Psoas muscle (tissue), 8 donors: ENCODE measurements around the gene SPRY2. TPM values are rescaled to one million over a fixed set of nuclear protein-coding genes. Genes with fewer than 3 reads are reported as not detected.

Source experiments
- ATAC-seq, 4 donors: fragments of 200-7000 bp; cut with Tn5 transposase; one replicate each; pipeline ENCODE4 v1.9.1; 2020; ENCODE audit warnings: moderate library complexity in 3 of 4, mild to moderate bottlenecking in 2 of 4
- DNase-seq, 2 donors: peaks; one replicate each; pipeline ENCODE4 v3.0.0-alpha.2; 2020
- H3K27ac ChIP-seq: fragments of 200-600 bp; one replicate; pipeline ENCODE4 v1.8.0; 2022
- H3K27me3 ChIP-seq, 3 donors: fragments of 200-600 bp in 1 of 3; one replicate each; pipeline versions ENCODE4 v1.6.1 to v1.8.0; 2013 to 2022; ENCODE audit warnings: low read length in 2 of 3, mild to moderate bottlenecking in 2 of 3, moderate library complexity in 1 of 3; ENCODE audit not compliant: insufficient read depth in 3 of 3
- H3K36me3 ChIP-seq, 2 donors: fragments of 200-600 bp in 1 of 2; one replicate each; pipeline versions ENCODE4 v1.6.1 to v1.8.0; 2013 to 2022; ENCODE audit warnings: low read depth in 1 of 2, mild to moderate bottlenecking in 1 of 2, moderate library complexity in 1 of 2; ENCODE audit not compliant: insufficient read depth in 1 of 2
- H3K4me1 ChIP-seq: fragments of 200-600 bp; one replicate; pipeline ENCODE4 v1.8.0; 2022
- H3K4me3 ChIP-seq: fragments of 200-600 bp; one replicate; pipeline ENCODE4 v1.8.0; 2022; ENCODE audit warnings: mild to moderate bottlenecking
- H3K9me3 ChIP-seq: fragments of 200-600 bp; one replicate; pipeline ENCODE4 v1.8.0; 2022
- CTCF ChIP-seq: fragments of 200-600 bp; IDR thresholded peaks from one replicate; pipeline ENCODE4 v1.8.0; 2022; ENCODE audit warnings: antibody characterized with exemption
- WGBS, 3 donors: extraction: QIAGEN DNeasy Blood & Tissue Kit; methylation state at CpG; one replicate each; pipeline versions ENCODE4 v1.1.6 to v1.1.7; 2013; 5-methylcytosine and 5-hydroxymethylcytosine counted together
- intact Hi-C, 2 donors: fragments of 100-400 bp; cut with DNase I; formaldehyde crosslinking; loops; one replicate each; pipeline versions ENCODE4 v1.11.0 to v1.14.2; 2022
- polyA plus RNA-seq, 3 donors: library from polyadenylated mRNA; stranded (reverse); fragments of 200-250 nt; gene quantifications; one replicate each; pipeline ENCODE4 v1.2.3, GENCODE V29; 2013
- total RNA-seq, 4 donors: library from RNA; stranded (reverse); fragmentation: NEBNext Ultra II Directional in 2 of 4; extraction: Animal tissue kit (Norgen Biotek cat#: 25700) in 2 of 4; gene quantifications; one replicate each; pipeline versions ENCODE4 v1.2.1 to v1.2.4, GENCODE V29; 2021 to 2023
- donor health status: healthy with polysubstance abuse.
- donor health status: DM: no; HTN: no; CAD: no; lungs with moderate emphysema.
- donor health status: Bipolar disorder and iron deficiency.
- donor health status: healthy.
- donor health status: DM: yes; HTN: yes; CAD: no.
- donor health status: DM: no; HTN: no; CAD: no.
- donor health status: DM: no; HTN: no; CAD: no.
- donor health status: DM: yes; HTN: yes; CAD: no.

Gene SPRY2
- total and polyA plus RNA-seq, 7 donors, result 15.2 to 171 (median 26.5) TPM

GRCh38 chr13:80331984-80332383 lies 8.9 kb downstream of the SPRY2 start:
- H3K27ac ChIP-seq, result no peak overlapping the region
- peaks cover 3 to 42% of the 10 kb centered on the region in 2 donors for H3K36me3 ChIP-seq
- ATAC-seq (no peak), DNase-seq (no peak)
- intact Hi-C loops, result no loop called here
- H3K4me1 ChIP-seq, result peaks cover 47% of the 10 kb centered on the region
- WGBS, 3 donors, result 90 to 96% (median 95%) methylated on average over 2 of the region's 2 CpGs
- H3K4me3 ChIP-seq, result no peak overlapping the region
- no peaks in the 10 kb centered on the region for H3K27me3 ChIP-seq
- TF ChIP-seq CTCF, result no peak
- H3K9me3 ChIP-seq, result no peaks in the 10 kb centered on the region

- no peaks in the 10 kb centered on the region for H3K9me3 ChIP-seq
- H3K36me3 ChIP-seq, result peaks cover 0 to 15% of the 10 kb centered on the region in 2 donors
- TF ChIP-seq CTCF, result no peak
- peak; percentile 80 to 98 (median 92) for ATAC-seq
- peaks cover 22% of the 10 kb centered on the region for H3K4me1 ChIP-seq
- H3K27ac ChIP-seq, result peak overlapping the region; percentile 34
- intact Hi-C loops, result no loop called here
- H3K27me3 ChIP-seq, result no peaks in the 10 kb centered on the region
- no peak overlapping the region for H3K4me3 ChIP-seq
- no peak for DNase-seq
Measured at GRCh38 chr13:80329250-80329649, 11.7 kb downstream of the SPRY2 start.

- no peaks in the 10 kb centered on the region for H3K9me3 ChIP-seq
- no peak overlapping the region for H3K27ac ChIP-seq
- H3K4me3 ChIP-seq, result no peak overlapping the region
- WGBS, 3 donors, result 96 to 100% (median 100%) methylated on average over 2 of the region's 2 CpGs
- H3K4me1 ChIP-seq, result peaks cover 8% of the 10 kb centered on the region
- no peak for ATAC-seq
- intact Hi-C loops, result no loop called here
- no peaks in the 10 kb centered on the region for H3K27me3 ChIP-seq
- DNase-seq, result no peak
- TF ChIP-seq CTCF, result no peak
- no peaks in the 10 kb centered on the region for H3K36me3 ChIP-seq
Measured at GRCh38 chr13:80319004-80319403, 21.9 kb downstream of the SPRY2 start.

GRCh38 chr13:80314711-80315653 lies 25.9 kb downstream of the SPRY2 start:
- 62 to 79% (median 66%) methylated on average over 5 of the region's 5 CpGs for WGBS, 3 donors
- intact Hi-C loops, result no loop called here
- no peaks in the 10 kb centered on the region for H3K27me3 ChIP-seq
- H3K27ac ChIP-seq, result no peak overlapping the region
- no peaks in the 10 kb centered on the region for H3K9me3 ChIP-seq
- TF ChIP-seq CTCF, result no peak
- no peak overlapping the region for H3K4me3 ChIP-seq
- H3K36me3 ChIP-seq, result no peaks in the 10 kb centered on the region
- H3K4me1 ChIP-seq, result peaks cover 8% of the 10 kb centered on the region
- ATAC-seq, result no peak
- no peak for DNase-seq
